Measurements from ENCODE around the gene CALY. TPM values are rescaled to one million over a fixed set of nuclear protein-coding genes. Genes with fewer than 3 reads are reported as not detected.
"Not testable (repeated sequence)": the region's sequence is repeated elsewhere in the genome, so short reads cannot be mapped to it uniquely, and the experiment has no call there.

The CALY gene
- total RNA-seq, 1 donor from 2014 or later, result not detected

DNA sequence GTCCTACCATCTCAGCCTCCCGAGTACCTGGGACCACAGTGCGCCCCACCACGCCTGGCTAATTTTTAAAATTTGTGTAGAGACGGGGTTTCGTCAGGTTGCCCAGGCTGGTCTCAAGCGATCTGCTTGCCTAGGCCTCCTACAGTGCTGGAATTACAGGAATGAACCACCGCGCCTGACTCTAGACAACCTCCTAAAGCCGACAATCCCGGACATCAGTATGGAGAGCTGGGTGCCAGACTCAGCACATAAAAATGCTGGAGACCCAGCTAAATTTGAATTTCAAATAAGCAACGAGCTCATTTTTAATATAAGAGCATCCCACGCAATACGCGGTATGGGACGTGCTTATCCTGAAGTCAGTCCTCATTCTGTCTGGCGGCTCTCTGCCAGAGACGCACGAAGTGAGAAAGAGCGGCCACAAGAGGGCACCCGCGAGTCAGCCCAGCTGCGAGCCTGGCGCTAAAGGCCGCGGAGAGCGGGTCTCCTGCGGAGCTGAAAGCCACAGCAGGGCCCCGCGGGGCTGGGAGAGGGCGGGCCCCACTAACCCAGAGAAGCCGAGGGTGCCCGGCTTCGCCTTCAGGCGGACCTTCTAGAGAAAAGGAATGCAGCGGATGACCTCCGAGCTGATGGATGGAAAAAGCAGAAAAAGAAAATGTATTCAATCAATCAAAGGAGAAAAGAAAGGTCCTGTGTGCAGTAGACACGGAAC, 7.0 kb downstream of the CALY start:
- DNase-seq (ENCODE audit: low spot score), result peak; percentile 81

DNA sequence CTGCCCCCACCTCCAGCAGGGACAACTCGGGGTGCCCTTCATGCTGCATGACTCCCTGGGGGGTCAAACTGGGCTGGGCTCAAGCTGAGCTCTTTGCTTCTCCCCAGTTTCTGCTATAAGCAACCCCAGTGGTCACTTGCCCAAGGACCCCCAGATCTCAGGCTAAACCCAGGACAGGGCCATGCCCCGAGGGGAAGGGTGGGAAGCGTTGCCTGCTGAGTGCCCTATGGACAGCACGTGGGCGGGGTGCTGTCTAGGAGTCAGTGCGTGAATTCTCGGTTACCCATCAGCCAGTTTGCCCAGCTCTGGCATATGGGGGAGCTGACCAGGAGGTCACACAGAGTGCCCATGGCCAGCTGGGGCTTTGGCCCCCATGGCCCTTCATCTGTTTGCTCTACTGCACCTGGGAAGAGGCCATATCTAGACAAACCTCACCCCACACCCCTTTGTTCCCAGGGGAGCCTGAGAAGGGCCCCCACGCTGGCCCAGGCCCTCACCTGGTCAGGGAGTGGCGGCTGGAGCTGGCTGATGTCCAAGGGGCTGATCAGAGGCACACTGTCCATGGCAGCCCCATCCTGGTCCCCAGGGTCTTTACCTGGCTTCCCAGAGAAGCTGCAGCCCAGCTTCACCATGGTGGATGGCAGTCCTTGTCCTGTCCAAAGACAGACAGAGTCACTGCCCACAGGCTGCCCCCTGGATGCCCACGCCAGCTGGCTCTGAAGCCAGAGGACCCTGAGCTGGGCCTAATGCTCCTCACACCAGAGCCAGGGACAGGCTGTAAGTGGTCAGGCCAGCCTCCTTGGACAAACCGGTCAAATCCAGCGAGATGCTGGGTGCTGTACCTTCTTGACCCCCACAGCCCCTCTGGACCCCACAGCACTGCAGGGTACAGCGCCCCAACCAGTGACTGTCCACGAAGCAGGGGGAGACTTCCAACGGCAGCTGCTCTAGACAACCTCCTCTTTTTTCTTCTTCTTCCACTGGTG, 8.0 kb downstream of the CALY start:
- DNase-seq (ENCODE audit: low spot score), result no peak

- no peak for DNase-seq (ENCODE audit: low spot score)
These were observed 8.9 kb downstream of the CALY start for GRCh38 chr10:133327651-133328357.

GRCh38 chr10:133326745-133327650, 9.7 kb downstream of the CALY start:
- peak; percentile 15 for DNase-seq (ENCODE audit: low spot score)

DNA sequence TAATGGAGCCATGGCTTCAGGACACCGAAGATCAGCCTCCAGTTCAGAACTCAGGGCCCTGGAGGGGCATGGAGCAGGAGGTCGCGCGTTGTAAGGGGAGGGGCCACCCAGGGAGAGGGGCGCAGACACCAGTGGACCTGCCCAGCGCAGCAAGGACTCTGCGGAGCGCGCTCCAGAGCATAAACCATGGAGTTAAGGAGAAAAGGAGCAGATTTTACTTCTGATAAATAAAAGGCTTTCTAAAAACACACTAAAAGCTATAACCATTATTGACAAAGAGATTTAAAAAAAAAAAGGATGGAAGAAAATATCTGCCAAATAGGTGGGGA, 10.5 kb downstream of the CALY start:
- DNase-seq (ENCODE audit: low spot score), result no peak

DNA sequence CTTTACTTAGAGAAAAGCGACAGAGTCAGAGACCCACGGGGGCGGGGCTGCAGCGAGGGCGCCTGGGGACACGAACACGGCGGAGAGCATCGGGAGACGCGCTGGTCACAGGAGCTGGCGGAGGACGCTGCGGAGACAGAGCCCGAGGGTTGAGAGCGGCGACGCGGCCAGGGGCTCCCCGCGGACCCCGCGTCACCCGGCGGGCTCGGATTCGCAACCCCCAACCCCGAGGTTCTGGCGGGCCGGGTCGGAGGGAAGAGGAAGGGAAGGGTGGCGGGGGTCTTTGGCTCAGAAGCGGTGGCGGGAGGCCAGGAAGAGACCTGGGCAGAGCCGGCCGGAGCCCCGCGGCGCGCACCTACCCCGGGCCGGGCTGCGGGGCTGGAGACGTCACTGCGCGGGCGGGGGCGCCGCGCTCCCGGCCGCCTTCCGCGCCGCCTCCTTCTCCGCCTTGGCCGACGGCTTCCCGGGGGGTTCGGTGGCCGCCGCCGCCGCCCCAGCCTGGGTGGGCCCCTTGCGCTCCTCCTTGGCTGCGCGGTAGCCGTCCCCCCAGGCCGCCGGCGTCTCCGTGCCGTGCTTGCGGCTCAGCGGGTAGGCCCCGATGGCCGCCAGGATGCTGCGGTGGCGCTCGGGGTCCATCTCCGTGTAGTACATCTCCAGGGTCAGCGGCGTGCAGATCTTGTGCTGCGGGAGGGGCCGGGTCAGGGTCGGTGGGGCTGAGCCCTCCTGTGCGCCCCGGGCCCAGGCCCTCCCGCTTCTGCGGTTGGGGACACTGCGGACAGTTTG, 11.1 kb downstream of the CALY start:
- DNase-seq (ENCODE audit: low spot score), result no peak

- no peak for DNase-seq (ENCODE audit: low spot score)
These were observed 11.8 kb downstream of the CALY start for GRCh38 chr10:133324857-133325260.

- peak; percentile 34 for DNase-seq (ENCODE audit: low spot score)
These were observed 12.4 kb downstream of the CALY start for GRCh38 chr10:133324198-133324792.

DNA sequence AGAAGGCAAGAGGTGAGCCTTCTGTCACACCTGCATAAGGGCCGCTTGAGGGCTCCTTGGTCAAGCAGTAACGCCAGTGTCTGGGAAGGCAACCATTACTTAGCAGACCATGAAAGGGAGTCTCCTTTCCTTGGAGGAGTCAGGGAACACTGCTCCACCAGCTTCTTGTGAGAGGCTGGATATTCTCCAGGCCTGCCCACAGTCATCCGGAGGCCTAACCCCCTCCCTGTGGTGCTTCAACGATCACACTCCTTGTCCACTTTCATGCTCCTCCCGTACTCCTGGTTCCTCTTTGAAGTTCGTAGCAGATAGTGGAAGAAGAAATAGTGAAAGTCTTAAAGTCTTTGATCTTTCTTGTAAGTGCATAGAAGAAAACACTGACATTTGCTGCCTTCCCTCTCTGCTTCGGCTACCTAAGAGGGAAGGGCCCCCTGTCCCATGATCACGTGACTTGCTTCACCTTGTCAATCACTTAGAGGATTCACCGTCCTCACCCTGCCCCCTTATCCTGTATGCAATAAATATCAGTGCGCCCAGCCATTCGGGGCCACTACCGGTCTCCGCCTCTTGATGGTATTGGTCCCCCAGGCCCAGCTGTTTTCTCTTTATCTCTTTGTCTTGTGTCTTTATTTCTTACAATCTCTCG, 14.5 kb downstream of the CALY start:
- DNase-seq (ENCODE audit: low spot score), result not testable (repeated sequence)

GRCh38 chr10:133320852-133321422, 15.8 kb downstream of the CALY start:
- DNase-seq (ENCODE audit: low spot score), result not testable (repeated sequence)

GRCh38 chr10:133318494-133319127, 18.1 kb downstream of the CALY start:
- DNase-seq (ENCODE audit: low spot score), result peak; percentile 42

GRCh38 chr10:133316732-133317131, 20.0 kb downstream of the CALY start:
- DNase-seq (ENCODE audit: low spot score), result no peak

DNA sequence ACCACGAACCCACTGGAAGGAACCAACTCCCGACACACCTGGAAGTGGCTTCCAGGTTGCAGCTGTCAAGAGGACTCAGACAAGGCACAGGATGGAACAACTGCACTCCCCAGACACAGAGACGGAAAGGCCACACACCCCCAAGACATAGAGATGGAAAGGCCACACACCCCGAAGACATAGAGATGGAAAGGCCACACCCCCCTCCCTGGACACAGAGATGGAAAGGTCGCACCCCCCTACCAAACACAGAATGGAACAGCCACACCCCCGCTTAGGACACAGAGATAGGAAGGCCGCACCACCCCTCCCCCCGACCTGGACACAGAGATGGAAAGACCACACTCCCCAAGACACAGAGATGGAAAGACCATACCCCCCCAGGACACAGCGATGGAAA, 20.4 kb downstream of the CALY start:
- no peak for DNase-seq (ENCODE audit: low spot score)

DNA sequence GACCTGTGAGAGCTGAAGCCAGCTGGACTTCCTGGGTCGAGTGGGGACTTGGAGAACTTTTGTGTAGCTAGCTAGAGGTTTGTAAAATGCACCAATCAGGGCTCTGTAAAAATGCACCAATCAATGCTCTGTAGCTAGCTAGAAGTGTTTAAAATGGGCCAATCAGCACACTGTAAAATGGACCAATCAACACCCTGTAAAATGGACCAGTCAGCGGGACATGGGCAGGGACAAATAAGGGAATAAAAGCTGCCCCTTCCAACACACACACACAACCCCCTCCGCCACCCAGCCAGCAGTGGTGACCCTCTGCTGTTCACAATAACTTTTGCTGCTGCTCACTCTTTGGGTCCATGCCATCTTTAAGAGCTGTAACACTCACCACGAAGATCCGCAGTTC, 20.8 kb downstream of the CALY start:
- DNase-seq (ENCODE audit: low spot score), result no peak

DNA sequence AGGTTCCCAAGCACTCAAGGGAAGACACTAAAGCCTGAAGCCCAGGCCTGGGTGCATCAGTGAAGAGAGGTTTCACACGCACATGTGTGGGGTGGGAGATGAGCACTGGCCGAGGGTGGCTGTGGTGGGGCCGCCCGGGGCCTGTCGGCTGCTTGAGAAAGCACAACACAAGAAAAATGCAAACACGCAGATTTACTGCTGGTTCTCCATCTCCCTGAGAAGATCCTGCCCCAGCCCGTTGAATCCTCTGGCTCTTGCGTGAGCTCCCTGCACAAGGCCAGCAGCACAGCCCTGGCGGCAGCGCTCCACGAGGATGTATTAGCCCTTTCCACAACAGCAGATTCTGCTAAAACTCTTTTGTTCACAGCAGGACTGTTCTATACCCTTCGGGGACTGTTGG, 21.8 kb downstream of the CALY start:
- DNase-seq (ENCODE audit: low spot score), result no peak

DNA sequence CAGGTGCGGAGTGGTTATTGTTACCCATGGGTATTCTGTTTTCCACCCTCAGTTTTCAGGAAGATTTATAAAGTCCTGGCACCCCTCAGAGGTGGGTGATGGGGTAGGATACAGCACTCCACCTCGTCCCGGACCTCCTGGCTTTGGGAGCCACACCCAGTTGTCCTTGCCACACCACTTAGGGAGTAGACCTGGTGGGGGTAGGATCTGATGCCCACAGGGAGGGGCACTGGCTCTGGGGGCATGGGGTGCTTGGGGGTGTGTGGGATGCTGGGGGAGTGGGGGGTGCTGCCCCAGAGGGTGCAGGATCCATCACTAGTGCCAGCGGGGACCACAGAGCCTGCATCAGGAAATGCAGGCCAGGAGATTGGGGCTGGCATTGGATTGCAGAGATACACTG, 23.5 kb downstream of the CALY start:
- DNase-seq (ENCODE audit: low spot score), result no peak

GRCh38 chr10:133312769-133313145, 23.9 kb downstream of the CALY start:
- no peak for DNase-seq (ENCODE audit: low spot score)

DNA sequence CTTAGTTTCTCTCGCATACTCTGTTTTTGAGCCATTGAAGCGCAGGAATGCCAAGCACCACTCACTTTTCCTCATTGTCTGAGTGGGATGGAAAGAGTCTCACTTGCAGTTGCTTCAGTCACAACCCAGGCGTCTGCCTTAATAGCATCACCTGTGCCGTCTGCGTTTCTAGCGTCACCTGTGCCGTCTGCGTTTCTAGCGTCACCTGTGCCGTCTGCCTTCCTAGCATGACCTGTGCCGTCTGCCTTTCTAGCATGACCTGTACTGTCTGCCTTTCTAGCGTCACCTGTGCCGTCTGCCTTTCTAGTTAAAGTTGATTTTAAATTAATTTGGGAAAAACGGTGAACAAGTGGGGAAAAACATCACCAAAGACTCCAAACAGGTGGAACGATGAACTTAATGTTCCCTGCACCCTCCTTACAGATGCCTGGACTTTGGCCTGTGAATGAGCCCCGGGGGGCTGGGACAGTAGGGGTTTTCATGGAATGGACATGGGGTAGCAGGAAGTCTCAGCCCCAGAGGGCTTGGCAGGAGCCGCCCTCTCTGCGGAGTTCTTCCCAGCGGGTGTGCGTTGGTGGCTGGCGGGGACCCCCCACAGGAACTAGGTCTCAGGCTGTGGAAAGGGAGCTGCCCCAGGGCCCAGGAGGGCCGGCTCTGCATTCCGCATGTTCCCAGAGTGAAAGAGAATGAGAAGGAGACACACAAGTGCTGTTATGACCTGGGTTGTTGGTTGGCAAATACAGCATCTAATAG, 24.5 kb downstream of the CALY start:
- no peak for DNase-seq (ENCODE audit: low spot score)

All from umbilical cord (tissue), 2 donors.